K562 (cell line): ENCODE measurements around the gene EN2. TPM values are rescaled to one million over a fixed set of nuclear protein-coding genes. Genes with fewer than 3 reads are reported as not detected.

Experiments used
- ATAC-seq: fragments of 200-7000 bp; cut with Tn5 transposase; 3 replicates; pipeline ENCODE4 v1.9.1; 2020; ENCODE audit warnings: moderate library complexity
- BruUV-seq: library from RNA; stranded (reverse); fragments of 400-500 nt; replicated peaks from 2 replicates; lab custom pipeline; 2021; lab: Mats Ljungman, UMichigan
- CTCF ChIA-PET: fragments of 300-600 bp; formaldehyde crosslinking; extraction: SDS; loops from one replicate; lab custom pipeline; 2021; ENCODE audit warnings: low intra/inter-chr PET ratio; lab: Yijun Ruan, JAX
- POLR2A ChIA-PET: fragments of 300-600, 350-650 bp; sonication (Branson Sonifier 250); formaldehyde crosslinking; extraction: SDS; loops from one replicate; lab custom pipeline; 2021; ENCODE audit warnings: antibody characterized with exemption, inconsistent platforms; lab: Yijun Ruan, JAX
- DNase-seq, 4 experiments: peaks; one replicate each; pipeline versions ENCODE4 v3.0.0 to v3.0.0-alpha.2; 2011 to 2018; ENCODE audit warnings: low spot score in 3 of 4, mixed read lengths in 3 of 4; ENCODE audit errors: extremely low read depth in 1 of 4
- FAIRE-seq: peaks from 2 replicates; lab custom pipeline; 2011; peaks lifted over from hg19 to GRCh38; lab: Jason Lieb, UNC
- H2AFZ ChIP-seq: 2 replicates; pipeline ENCODE4 v1.6.0; 2011; ENCODE audit warnings: low read depth, low read length, control low read depth, inconsistent platforms
- H3K27ac ChIP-seq: fragments of 200-600 bp; 3 replicates; pipeline ENCODE4 v1.8.0; 2011; ENCODE audit warnings: low read depth, mild to moderate bottlenecking, control low read depth, inconsistent platforms, low read length, moderate library complexity, mixed read lengths; ENCODE audit errors: extremely low read depth
- H3K27me3 ChIP-seq, 2 experiments: fragments of 300-600 bp in 1 of 2; 2 replicates in 1 of 2; 3 replicates in 1 of 2; pipeline versions ENCODE4 v1.6.0 to v1.8.0; 2011; ENCODE audit warnings: inconsistent platforms in 2 of 2, low read length in 2 of 2, mild to moderate bottlenecking in 1 of 2, mixed read lengths in 1 of 2, moderate library complexity in 1 of 2; ENCODE audit not compliant: control insufficient read depth in 2 of 2, insufficient read depth in 2 of 2
- H3K36me3 ChIP-seq: fragments of 300-600 bp; 3 replicates; pipeline ENCODE4 v1.8.0; 2011; ENCODE audit warnings: mild to moderate bottlenecking, low read length, inconsistent platforms; ENCODE audit not compliant: control insufficient read depth, insufficient read depth
- H3K4me1 ChIP-seq, 2 experiments: fragments of 200-600 bp in 1 of 2; replicated peaks in 1 of 2; 2 replicates in 1 of 2; 3 replicates in 1 of 2; pipeline versions ENCODE4 v1.5.1 to v1.8.0; 2011; ENCODE audit warnings: inconsistent platforms in 2 of 2, low read length in 2 of 2, mild to moderate bottlenecking in 1 of 2, mixed read lengths in 1 of 2, moderate library complexity in 1 of 2; ENCODE audit not compliant: control insufficient read depth in 2 of 2, insufficient read depth in 2 of 2
- H3K4me2 ChIP-seq: 2 replicates; pipeline ENCODE4 v1.6.1; 2011; ENCODE audit warnings: low read length, control low read depth, inconsistent platforms, mixed read lengths; ENCODE audit not compliant: insufficient read depth
- H3K4me3 ChIP-seq: fragments of 200-600 bp; sonication (generic), shearing (Covaris generic); 2 replicates; pipeline ENCODE4 v1.5.1; 2016; ENCODE audit warnings: control low read depth, inconsistent platforms
- H3K79me2 ChIP-seq: fragments of 200-600 bp; 3 replicates; pipeline ENCODE4 v1.8.0; 2011; ENCODE audit warnings: low read length, inconsistent platforms; ENCODE audit not compliant: control insufficient read depth, insufficient read depth
- H3K9ac ChIP-seq, 2 experiments: 2 replicates each; pipeline versions ENCODE4 v1.6.0 to v1.6.1; 2011; ENCODE audit warnings: low read depth in 2 of 2, low read length in 2 of 2, control low read depth in 1 of 2, inconsistent platforms in 1 of 2, mild to moderate bottlenecking in 1 of 2, mixed read lengths in 1 of 2; ENCODE audit not compliant: insufficient read depth in 1 of 2
- H3K9me1 ChIP-seq: one replicate; pipeline ENCODE4 v1.6.0; 2011; ENCODE audit warnings: inconsistent platforms, mild to moderate bottlenecking, low read length, moderate library complexity; ENCODE audit not compliant: control insufficient read depth, insufficient read depth
- H3K9me3 ChIP-seq: replicated peaks from 2 replicates; pipeline ENCODE4 v1.5.1; 2011; ENCODE audit warnings: low read depth, low read length, inconsistent platforms; ENCODE audit not compliant: control insufficient read depth, insufficient read depth
- H4K20me1 ChIP-seq: replicated peaks from 2 replicates; pipeline ENCODE4 v1.6.1; 2011; ENCODE audit warnings: low read length, inconsistent platforms, mixed read lengths; ENCODE audit not compliant: control insufficient read depth, insufficient read depth
- CHD1 ChIP-seq: fragments of 200-600 bp; sonication (generic); IDR thresholded peaks from one replicate; pipeline ENCODE4 v1.6.1; 2012; ENCODE audit warnings: mild to moderate bottlenecking, moderate library complexity, low read length, inconsistent platforms
- DACH1 ChIP-seq: fragments of 450-650 bp; IDR thresholded peaks from 2 replicates; pipeline ENCODE4 v1.6.1; 2018; ENCODE audit not compliant: partially characterized antibody
- DNMT1 ChIP-seq: fragments of 450-650 bp; IDR thresholded peaks from 2 replicates; pipeline ENCODE4 v1.6.1; 2016; ENCODE audit warnings: antibody characterized with exemption, mild to moderate bottlenecking
- GABPA ChIP-seq: fragments of 200-800 bp; sonication (Bioruptor generic); conservative IDR thresholded peaks from 2 replicates; pipeline ENCODE4 v1.6.1; 2016; ENCODE audit warnings: low read depth, missing genetic modification characterization, missing compliant biosample characterization
- HNRNPL ChIP-seq: fragments of 200-400 bp; formaldehyde crosslinking; IDR thresholded peaks from 2 replicates; pipeline ENCODE4 v1.6.1; 2017; ENCODE audit warnings: low read depth, mild to moderate bottlenecking, low read length
- NEUROD1 ChIP-seq: fragments of 150-350 bp; IDR thresholded peaks from 2 replicates; pipeline ENCODE4 v1.6.1; 2014; ENCODE audit warnings: borderline replicate concordance, low read length, low read depth; ENCODE audit not compliant: partially characterized antibody
- NFRKB ChIP-seq: fragments of 450-650 bp; IDR thresholded peaks from 2 replicates; pipeline ENCODE4 v1.6.1; 2016; ENCODE audit warnings: low read depth
- NR2C1 ChIP-seq, 2 experiments: fragments of 450-650 bp; IDR thresholded peaks; 2 replicates each; pipeline ENCODE4 v1.6.1; 2017; ENCODE audit warnings: mild to moderate bottlenecking in 2 of 2, antibody characterized with exemption in 1 of 2, inconsistent platforms in 1 of 2, missing compliant biosample characterization in 1 of 2, missing genetic modification characterization in 1 of 2
- PHF8 ChIP-seq: fragments of 200-600 bp; sonication (generic); IDR thresholded peaks from 2 replicates; pipeline ENCODE4 v1.6.1; 2012; ENCODE audit warnings: mixed run types, mild to moderate bottlenecking, inconsistent platforms, low read length, moderate library complexity, borderline replicate concordance
- RCOR1 ChIP-seq, 2 experiments: IDR thresholded peaks; 2 replicates each; pipeline ENCODE4 v1.6.1; 2012; ENCODE audit warnings: low read depth in 2 of 2, low read length in 2 of 2, borderline replicate concordance in 1 of 2, improper control_type of control experiment in 1 of 2
- RHOXF2B ChIP-seq: fragments of 250-450 bp; sonication (Bioruptor Pico); conservative IDR thresholded peaks from 2 replicates; pipeline ENCODE4 v1.5.1; 2021
- SIRT6 ChIP-seq: IDR thresholded peaks from one replicate; pipeline ENCODE4 v1.6.1; 2012; ENCODE audit warnings: low read depth, mild to moderate bottlenecking, control low read depth, inconsistent platforms, low read length, moderate library complexity
- SRSF7 ChIP-seq: fragments of 200-400 bp; formaldehyde crosslinking; optimal IDR thresholded peaks from 2 replicates; pipeline ENCODE3; 2017; ENCODE audit warnings: mild to moderate bottlenecking, low read depth, low read length
- ZC3H8 ChIP-seq: fragments of 450-650 bp; IDR thresholded peaks from 2 replicates; pipeline ENCODE4 v1.6.1; 2017
- ZNF175 ChIP-seq: fragments of 200-800 bp; sonication (Bioruptor generic); IDR thresholded peaks from 2 replicates; pipeline ENCODE4 v1.6.1; 2016; ENCODE audit warnings: low read depth, mild to moderate bottlenecking, missing genetic modification characterization, missing compliant biosample characterization
- ZNF316 ChIP-seq: fragments of 450-650 bp; IDR thresholded peaks from 2 replicates; pipeline ENCODE4 v1.6.1; 2016
- WGBS: fragments of 100-300 bp; shearing (Covaris generic); methylation state at CpG from one replicate; pipeline ENCODE4 v1.1.6; 2016; ENCODE audit warnings: low coverage, mixed read lengths; ENCODE audit not compliant: insufficient coverage; ENCODE audit errors: missing lambda C conversion rate; 5-methylcytosine and 5-hydroxymethylcytosine counted together
- in situ Hi-C: fragments of 300-500 bp; cut with MboI; formaldehyde crosslinking; loops from 4 replicates; pipeline ENCODE4 v1.15.0; 2018; ENCODE audit warnings: inconsistent platforms, mixed read lengths
- intact Hi-C: fragments of 100-400 bp; cut with micrococcal nuclease; formaldehyde crosslinking; loops from 2 replicates; pipeline ENCODE4 v1.14.2; 2022
- polyA plus RNA-seq, 8 experiments: library from polyadenylated mRNA; depleted of rRNA in 4 of 8; stranded (reverse) in 5 of 8; unstranded in 3 of 8; fragments of >200 nt; fragmentation: Nextera tagmentation in 2 of 8; fragmentation: Illumina TruSeq in 1 of 8; extraction: Ambion mirVana in 2 of 8; extraction: Trizol in 1 of 8; gene quantifications; 2 replicates each; pipeline versions ENCODE4 v1.2.1 to v1.2.3, GENCODE V29; 2011 to 2014; ENCODE audit warnings: inconsistent platforms in 1 of 8, missing spikeins in 1 of 8
- total RNA-seq, 7 experiments: library from RNA; depleted of rRNA in 6 of 7; stranded (reverse); fragments of >200 nt in 6 of 7; fragmentation: Illumina TruSeq in 2 of 7; extraction: Trizol in 2 of 7; gene quantifications; 2 replicates each; pipeline versions ENCODE4 v1.2.1 to v1.2.3, GENCODE V29; 2011 to 2021; ENCODE audit warnings: low replicate concordance in 1 of 7
- TF ChIP-seq, protein P1 (sequence below): sonication (generic); formaldehyde crosslinking; IDR thresholded peaks from 2 replicates; pipeline ENCODE4 v1.8.1; 2023; ENCODE audit warnings: mild to moderate bottlenecking, missing genetic modification reagents
- TF ChIP-seq, protein P2 (sequence below): sonication (generic); formaldehyde crosslinking; IDR thresholded peaks from 2 replicates; pipeline ENCODE4 v1.5.0; 2020; ENCODE audit warnings: missing genetic modification reagents
- TF ChIP-seq, protein P3 (sequence below): fragments of 250-450 bp; sonication (Bioruptor Pico); IDR thresholded peaks from 2 replicates; pipeline ENCODE4 v1.5.0; 2021

The EN2 gene
- total and polyA plus RNA-seq, 9 of the 15 experiments (the other 6 are each of a cell fraction or from before 2014, with no cell fraction given) = 0.04 TPM; not detected in 7

DNA sequence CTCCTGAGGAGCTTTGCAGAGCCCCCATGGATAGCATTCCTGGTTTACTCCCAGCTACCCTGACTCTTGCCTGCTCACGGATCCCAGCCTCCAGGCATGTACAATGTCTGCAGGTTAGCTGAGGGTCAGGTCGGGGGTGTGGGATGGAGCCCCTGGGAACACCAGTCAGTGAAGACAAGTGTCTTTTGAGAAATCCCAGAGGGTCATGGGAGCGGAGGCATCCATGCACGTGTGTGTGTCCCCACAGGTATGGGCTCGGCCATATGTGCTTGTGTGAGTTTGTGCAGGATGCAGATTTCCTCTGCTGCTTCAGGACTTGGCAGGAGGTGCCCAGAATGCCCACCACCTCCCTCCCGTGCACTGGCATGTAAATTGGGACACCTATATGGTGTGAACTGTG lies 28.3 kb upstream of the EN2 start (continued):
- TF ChIP-seq RCOR1 (IDR thresholded peaks at IDR 0.05; ENCODE audit: borderline replicate concordance in 1 of 2, low read depth in 2 of 2, low read length in 2 of 2) = no peak
- no peak for TF ChIP-seq ZNF175 (CRISPR knock-in tag)
- TF ChIP-seq ZC3H8 = no peak
- TF ChIP-seq HNRNPL = no peak
- TF ChIP-seq GABPA (tag) = no peak
- TF ChIP-seq NEUROD1 = no peak
- TF ChIP-seq NR2C1 (IDR thresholded peaks at IDR 0.05) = no peak
- TF ChIP-seq NR2C1 (tag; IDR thresholded peaks at IDR 0.05) = no peak
- TF ChIP-seq SRSF7 = no peak
- TF ChIP-seq, all 486 proteins: peak for 0

DNA sequence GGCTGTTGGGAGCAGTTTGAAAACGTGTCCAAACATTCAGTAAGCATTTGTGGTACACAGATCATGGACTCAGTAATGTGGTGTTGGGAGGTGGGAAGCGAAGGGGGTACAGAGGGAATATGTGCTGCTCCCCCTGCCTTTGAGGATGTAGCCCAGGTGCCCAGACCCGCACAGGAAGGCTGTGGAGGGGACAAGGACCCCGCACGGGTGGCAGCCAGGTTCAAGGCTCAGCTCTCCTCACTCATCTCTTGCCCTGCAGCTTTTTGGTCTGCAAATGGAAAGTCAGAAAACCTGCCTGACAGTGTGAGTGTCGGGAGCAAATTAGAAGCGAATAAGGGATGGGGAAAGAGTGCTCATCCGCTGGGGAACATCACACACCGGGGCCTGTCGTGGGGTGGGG lies 27.3 kb upstream of the EN2 start:
- Histone ChIP-seq H3K9me3 (no peaks in the 10 kb centered on the region), H3K9ac (no peak overlapping the region), H3K79me2 (no peaks in the 10 kb centered on the region), H3K27ac (no peak overlapping the region), H3K9me1 (no peaks in the 10 kb centered on the region), H3K4me2 (no peak overlapping the region), H4K20me1 (peaks cover 4% of the 10 kb centered on the region; the same call in 1 of the 2 replicates), H3K27me3 (peaks cover 59 to 83% of the 10 kb centered on the region in 2 experiments), H3K36me3 (no peaks in the 10 kb centered on the region), H2AFZ (no peak overlapping the region), H3K4me1 (peaks cover 0 to 3% of the 10 kb centered on the region in 2 experiments; a peak in 1 of 5 replicates), H3K4me3 (no peak overlapping the region)
- ChIA-PET CTCF (no interaction called here), POLR2A (no interaction called here)
- in situ Hi-C loops (no loop called here), intact Hi-C loops (no loop called here)
- no peak for DNase-seq
- BruUV-seq = no TSS peak
- under 1% methylated on average over 10 of the region's 10 CpGs for WGBS
- no peak for ATAC-seq
- TF ChIP-seq SIRT6 (no peak), DACH1 (no peak), ZNF316 (no peak), CHD1 (no peak), RHOXF2B (no peak), DNMT1 (no peak), NFRKB (no peak), PHF8 (no peak)
- TF ChIP-seq, protein P1, sequence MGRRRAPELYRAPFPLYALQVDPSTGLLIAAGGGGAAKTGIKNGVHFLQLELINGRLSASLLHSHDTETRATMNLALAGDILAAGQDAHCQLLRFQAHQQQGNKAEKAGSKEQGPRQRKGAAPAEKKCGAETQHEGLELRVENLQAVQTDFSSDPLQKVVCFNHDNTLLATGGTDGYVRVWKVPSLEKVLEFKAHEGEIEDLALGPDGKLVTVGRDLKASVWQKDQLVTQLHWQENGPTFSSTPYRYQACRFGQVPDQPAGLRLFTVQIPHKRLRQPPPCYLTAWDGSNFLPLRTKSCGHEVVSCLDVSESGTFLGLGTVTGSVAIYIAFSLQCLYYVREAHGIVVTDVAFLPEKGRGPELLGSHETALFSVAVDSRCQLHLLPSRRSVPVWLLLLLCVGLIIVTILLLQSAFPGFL (CRISPR knock-in tag) = no peak
- TF ChIP-seq, protein P2, sequence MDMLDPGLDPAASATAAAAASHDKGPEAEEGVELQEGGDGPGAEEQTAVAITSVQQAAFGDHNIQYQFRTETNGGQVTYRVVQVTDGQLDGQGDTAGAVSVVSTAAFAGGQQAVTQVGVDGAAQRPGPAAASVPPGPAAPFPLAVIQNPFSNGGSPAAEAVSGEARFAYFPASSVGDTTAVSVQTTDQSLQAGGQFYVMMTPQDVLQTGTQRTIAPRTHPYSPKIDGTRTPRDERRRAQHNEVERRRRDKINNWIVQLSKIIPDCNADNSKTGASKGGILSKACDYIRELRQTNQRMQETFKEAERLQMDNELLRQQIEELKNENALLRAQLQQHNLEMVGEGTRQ (CRISPR knock-in tag) = no peak
- TF ChIP-seq, protein P3, sequence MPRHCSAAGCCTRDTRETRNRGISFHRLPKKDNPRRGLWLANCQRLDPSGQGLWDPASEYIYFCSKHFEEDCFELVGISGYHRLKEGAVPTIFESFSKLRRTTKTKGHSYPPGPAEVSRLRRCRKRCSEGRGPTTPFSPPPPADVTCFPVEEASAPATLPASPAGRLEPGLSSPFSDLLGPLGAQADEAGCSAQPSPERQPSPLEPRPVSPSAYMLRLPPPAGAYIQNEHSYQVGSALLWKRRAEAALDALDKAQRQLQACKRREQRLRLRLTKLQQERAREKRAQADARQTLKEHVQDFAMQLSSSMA (CRISPR knock-in tag) = no peak
- FAIRE-seq = no peak
